Endometrial microvascular endothelial cells (primary cell): ENCODE data around the gene UHRF2. TPM values are rescaled to one million over a fixed set of nuclear protein-coding genes. Genes with fewer than 3 reads are reported as not detected.
"Not testable (repeated sequence)": the region's sequence is repeated elsewhere in the genome, so short reads cannot be mapped to it uniquely, and the experiment has no call there.

Source experiments
- in situ Hi-C: cut with HindIII; loops from 2 replicates; pipeline ENCODE4 v1.10.0; 2017; ENCODE audit warnings: low sequenced_read_pairs, low pct_unique_long_range_greater_than_20kb; ENCODE audit errors: inconsistent ontology term
- total RNA-seq: library from RNA; depleted of rRNA; stranded (reverse); fragments of >200 nt; gene quantifications from one replicate; pipeline ENCODE4 v1.2.3, GENCODE V29; 2015; ENCODE audit errors: inconsistent ontology term

The UHRF2 gene
- total RNA-seq, result 68.3 TPM

GRCh38 chr9:6412487-6413364 is at the start of gene UHRF2:
Gene UHRF2, plus strand, starts transcription at chr9:6413199. Its CDS starts 292 bp downstream, at chr9:6413491.
- in situ Hi-C loops, result no loop called here

GRCh38 chr9:6367128-6367890 is 45.7 kb upstream of the UHRF2 start:
- in situ Hi-C loops, result loop anchor here (25.0 kb wide), 1 partner anchor 220 kb away; no protein-coding TSS in a partner anchor

- in situ Hi-C loops, result loop anchor here (25.0 kb wide), 1 partner anchor 218 kb away; no protein-coding TSS in a partner anchor
Measured at GRCh38 chr9:6368831-6369230, 44.2 kb upstream of the UHRF2 start.

- in situ Hi-C loops, result not testable (repeated sequence)
Measured at GRCh38 chr9:6381477-6382012, 31.5 kb upstream of the UHRF2 start.

GRCh38 chr9:6382681-6383080 is 30.3 kb upstream of the UHRF2 start:
- in situ Hi-C loops, result no loop called here

GRCh38 chr9:6383551-6384225 is 29.3 kb upstream of the UHRF2 start:
- in situ Hi-C loops, result no loop called here

GRCh38 chr9:6384732-6385131 is 28.3 kb upstream of the UHRF2 start:
- in situ Hi-C loops, result no loop called here

- in situ Hi-C loops, result no loop called here
Measured at GRCh38 chr9:6399071-6399470, 13.9 kb upstream of the UHRF2 start.

- in situ Hi-C loops, result no loop called here
Measured at GRCh38 chr9:6405371-6405770, 7.6 kb upstream of the UHRF2 start.

GRCh38 chr9:6407778-6408177 is 5.2 kb upstream of the UHRF2 start:
- in situ Hi-C loops, result no loop called here

- in situ Hi-C loops, result no loop called here
Measured at GRCh38 chr9:6408320-6408719, 4.7 kb upstream of the UHRF2 start.

- in situ Hi-C loops, result no loop called here
Measured at GRCh38 chr9:6409811-6410210, 3.2 kb upstream of the UHRF2 start.

- in situ Hi-C loops, result no loop called here
Measured at GRCh38 chr9:6410633-6411032, 2.4 kb upstream of the UHRF2 start.

GRCh38 chr9:6413365-6414246 is 607 bp downstream of the UHRF2 start:
- in situ Hi-C loops, result no loop called here

- in situ Hi-C loops, result no loop called here
Measured at GRCh38 chr9:6414247-6414641, 1.2 kb downstream of the UHRF2 start.

GRCh38 chr9:6415266-6415665 is 2.3 kb downstream of the UHRF2 start:
- in situ Hi-C loops, result no loop called here

- in situ Hi-C loops, result no loop called here
Measured at GRCh38 chr9:6417186-6417585, 4.2 kb downstream of the UHRF2 start.

- in situ Hi-C loops, result no loop called here
Measured at GRCh38 chr9:6418764-6419163, 5.8 kb downstream of the UHRF2 start.
